Right atrium auricular region (tissue), 2 donors: ENCODE measurements around the gene NAE1. TPM values are rescaled to one million over a fixed set of nuclear protein-coding genes. Genes with fewer than 3 reads are reported as not detected.

Experiments
- DNase-seq: peaks from one replicate; pipeline ENCODE4 v3.0.0-alpha.2; 2019; ENCODE audit warnings: low spot score
- H3K27ac ChIP-seq, 2 donors: fragments of 200-600 bp; sonication (generic); 1 replicate in 1 of 2; 2 replicates in 1 of 2; pipeline ENCODE4 v1.5.1; 2016 to 2019
- H3K27me3 ChIP-seq, 2 donors: fragments of 200-600 bp; sonication (generic); one replicate each; pipeline versions ENCODE4 v1.5.1 to v1.6.0; 2017 to 2019
- H3K36me3 ChIP-seq: fragments of 200-600 bp; sonication (generic); one replicate; pipeline ENCODE4 v1.5.1; 2016
- H3K4me1 ChIP-seq, 2 donors: fragments of 200-600 bp; sonication (generic); one replicate each; pipeline versions ENCODE4 v1.5.1 to v1.6.0; 2017 to 2019
- H3K4me3 ChIP-seq, 2 donors: fragments of 200-600 bp; sonication (generic); 1 replicate in 1 of 2; 2 replicates in 1 of 2; pipeline ENCODE4 v1.5.1; 2017 to 2019; ENCODE audit warnings: mild to moderate bottlenecking in 1 of 2, moderate library complexity in 1 of 2
- H3K9me3 ChIP-seq, 2 donors: fragments of 200-600 bp; sonication (generic); one replicate each; pipeline ENCODE4 v1.5.1; 2019
- CTCF ChIP-seq, 2 donors: fragments of 200-600 bp; sonication (generic); IDR thresholded peaks; one replicate each; pipeline ENCODE4 v1.5.1; 2019; ENCODE audit warnings: antibody characterized with exemption in 2 of 2
- total RNA-seq, 2 donors: library from RNA; depleted of rRNA; stranded (reverse); fragments of >200 nt; gene quantifications; one replicate each; pipeline ENCODE4 v1.1.0, GENCODE V29; 2016

NAE1 gene
- total RNA-seq, 2 donors from 2014 or later = 25.6 to 27.3 TPM

GRCh38 chr16:66811043-66811442 lies 19.7 kb downstream of the NAE1 start:
- peaks cover 64% of the 10 kb centered on the region for H3K36me3 ChIP-seq

GRCh38 chr16:66810391-66810790 lies 20.4 kb downstream of the NAE1 start:
- no peaks in the 10 kb centered on the region for H3K9me3 ChIP-seq
- no peak for DNase-seq
- TF ChIP-seq CTCF (IDR thresholded peaks at IDR 0.05) = no peak
- no peaks in the 10 kb centered on the region for H3K4me1 ChIP-seq
- H3K4me3 ChIP-seq = no peak overlapping the region
- H3K36me3 ChIP-seq = peaks cover 64% of the 10 kb centered on the region
- H3K27me3 ChIP-seq = no peaks in the 10 kb centered on the region
- H3K27ac ChIP-seq = no peak overlapping the region

More at GRCh38 chr16:66811043-66811442, 19.7 kb downstream of the NAE1 start:
- no peak overlapping the region for H3K27ac ChIP-seq
- H3K9me3 ChIP-seq = no peaks in the 10 kb centered on the region
- no peak overlapping the region for H3K4me3 ChIP-seq
- DNase-seq = no peak
- no peak for TF ChIP-seq CTCF (IDR thresholded peaks at IDR 0.05)
- H3K27me3 ChIP-seq = no peaks in the 10 kb centered on the region
- H3K4me1 ChIP-seq = no peaks in the 10 kb centered on the region

- no peaks in the 10 kb centered on the region for H3K9me3 ChIP-seq
- no peaks in the 10 kb centered on the region for H3K27me3 ChIP-seq
- DNase-seq = no peak
- no peak overlapping the region for H3K4me3 ChIP-seq
- no peak for TF ChIP-seq CTCF (IDR thresholded peaks at IDR 0.05)
- H3K4me1 ChIP-seq = no peaks in the 10 kb centered on the region
- no peak overlapping the region for H3K27ac ChIP-seq
- H3K36me3 ChIP-seq = peaks cover 68% of the 10 kb centered on the region
Measured at GRCh38 chr16:66809765-66810164, 21.0 kb downstream of the NAE1 start.

GRCh38 chr16:66802159-66802558 lies 28.6 kb downstream of the NAE1 start:
- no peak for TF ChIP-seq CTCF (IDR thresholded peaks at IDR 0.05)
- H3K27me3 ChIP-seq = no peaks in the 10 kb centered on the region
- H3K27ac ChIP-seq = no peak overlapping the region
- no peak overlapping the region for H3K4me3 ChIP-seq
- H3K36me3 ChIP-seq = peaks cover 49% of the 10 kb centered on the region
- no peaks in the 10 kb centered on the region for H3K9me3 ChIP-seq
- DNase-seq = no peak
- no peaks in the 10 kb centered on the region for H3K4me1 ChIP-seq

GRCh38 chr16:66801320-66802105 lies 29.3 kb downstream of the NAE1 start, which contains the start of gene TERB1:
Gene TERB1, minus strand, starts transcription at chr16:66801584. Its CDS starts 4,786 bp downstream, at chr16:66796798.
- DNase-seq = no peak

More at GRCh38 chr16:66801320-66802105, 29.3 kb downstream of the NAE1 start, which contains the start of gene TERB1:
- Histone ChIP-seq H3K27ac (no peak within 1 kb of the TSS), H3K36me3 (peaks cover 47% of the 10 kb centered on the region), H3K4me1 (no peaks in the 10 kb centered on the region), H3K27me3 (no peaks in the 10 kb centered on the region), H3K9me3 (no peaks in the 10 kb centered on the region), H3K4me3 (no peak within 1 kb of the TSS)
- no peak for TF ChIP-seq CTCF (IDR thresholded peaks at IDR 0.05)
